Activated naive CD8-positive, alpha-beta T cell treated with anti-CD3 and anti-CD28 coated beads for 36 hours (primary cell): ENCODE data around the gene AUTS2. TPM values are rescaled to one million over a fixed set of nuclear protein-coding genes. Genes with fewer than 3 reads are reported as not detected.

Experiments used
- DNase-seq: peaks from one replicate; pipeline ENCODE4 v3.0.0; 2021
- H3K27ac Mint-ChIP-seq: one replicate; pipeline ENCODE4 v1.8.0; 2022; ENCODE audit warnings: mild to moderate bottlenecking, moderate library complexity, mixed read lengths
- H3K27me3 Mint-ChIP-seq: one replicate; pipeline ENCODE4 v1.8.0; 2022; ENCODE audit warnings: mild to moderate bottlenecking, mixed read lengths
- H3K36me3 Mint-ChIP-seq: one replicate; pipeline ENCODE4 v1.8.0; 2021; ENCODE audit warnings: mild to moderate bottlenecking, mixed read lengths
- H3K4me1 Mint-ChIP-seq: one replicate; pipeline ENCODE4 v1.8.0; 2021; ENCODE audit warnings: mixed read lengths
- H3K4me3 Mint-ChIP-seq: one replicate; pipeline ENCODE4 v1.8.0; 2022; ENCODE audit warnings: mild to moderate bottlenecking, moderate library complexity, mixed read lengths
- H3K9me3 Mint-ChIP-seq: one replicate; pipeline ENCODE4 v1.8.0; 2022; ENCODE audit warnings: mixed read lengths
- total RNA-seq, 2 experiments: library from RNA; stranded (reverse); gene quantifications; one replicate each; pipeline ENCODE4 v1.2.3, GENCODE V29; 2021

Gene AUTS2
- total RNA-seq, 2 experiments from 2014 or later: 0.58 to 0.78 TPM

DNA sequence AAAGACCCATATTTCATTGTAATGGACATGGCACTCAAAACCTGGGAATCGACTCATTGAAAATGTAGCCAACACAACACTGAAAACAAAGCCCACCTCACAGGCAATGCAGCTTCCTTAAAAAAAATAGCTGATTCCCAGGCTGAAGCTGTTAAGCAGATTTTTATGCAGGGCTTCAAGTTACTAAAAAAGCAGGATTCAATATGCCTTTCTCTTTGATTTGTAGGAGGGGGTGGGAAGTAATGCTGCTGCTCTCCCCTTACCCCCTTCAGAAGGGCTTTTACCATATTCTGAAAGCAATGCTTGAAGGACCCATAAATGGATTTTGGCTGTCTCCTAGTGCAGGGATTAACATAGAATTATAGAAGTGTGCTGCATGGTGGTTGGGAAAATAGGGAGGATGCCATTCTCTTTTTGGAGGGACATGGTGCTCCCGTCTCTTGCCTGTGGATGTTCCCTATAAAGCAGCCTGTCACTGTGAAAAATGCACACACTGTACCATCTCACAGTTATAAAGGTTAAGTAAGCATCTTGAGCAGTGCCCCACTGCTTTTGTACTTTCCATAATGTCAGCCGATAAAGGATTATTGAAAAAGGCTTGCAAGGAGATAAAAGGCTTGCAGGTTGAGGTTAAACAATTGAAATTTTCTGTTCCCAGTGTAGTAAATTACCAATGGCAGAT, 262.8 kb downstream of the AUTS2 start:
- no peak for DNase-seq
- no peaks in the 10 kb centered on the region for H3K36me3 Mint-ChIP-seq
- no peak overlapping the region for H3K4me3 Mint-ChIP-seq
- H3K9me3 Mint-ChIP-seq: no peaks in the 10 kb centered on the region
- H3K27me3 Mint-ChIP-seq: peaks cover 14% of the 10 kb centered on the region
- no peak overlapping the region for H3K27ac Mint-ChIP-seq
- H3K4me1 Mint-ChIP-seq: no peaks in the 10 kb centered on the region

DNA sequence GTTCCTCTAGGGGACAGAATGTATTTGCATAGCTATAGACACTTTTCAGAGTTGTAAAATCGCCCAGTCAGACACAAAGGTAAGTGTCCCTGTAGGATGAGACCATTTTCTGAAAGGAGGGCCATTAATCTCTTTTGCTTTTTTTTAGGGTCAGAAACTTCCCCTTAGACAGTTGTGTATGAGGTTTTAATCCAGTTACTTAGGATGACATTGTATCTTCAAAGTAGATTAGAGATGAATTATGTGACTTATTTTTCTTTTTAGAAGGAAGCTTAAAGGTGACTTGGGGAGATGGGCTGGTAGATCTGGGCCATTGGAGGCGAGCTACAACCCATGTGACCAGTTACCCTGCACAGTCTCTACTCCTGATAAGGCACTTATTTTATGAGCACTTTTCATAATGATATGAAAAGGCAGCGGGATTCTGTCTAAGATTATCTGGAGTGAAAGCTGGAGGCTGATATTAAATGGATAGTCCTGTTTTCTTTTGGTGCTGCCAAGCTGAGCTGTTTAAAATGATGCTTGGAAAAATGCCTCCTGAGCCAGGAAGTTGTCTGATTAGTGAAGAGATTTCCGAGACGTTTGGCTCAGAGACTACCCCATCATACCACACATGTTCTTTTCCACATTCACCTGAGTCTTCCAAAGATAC, 264.3 kb downstream of the AUTS2 start:
- H3K36me3 Mint-ChIP-seq: no peaks in the 10 kb centered on the region
- no peak overlapping the region for H3K4me3 Mint-ChIP-seq
- no peaks in the 10 kb centered on the region for H3K9me3 Mint-ChIP-seq
- peaks cover 10% of the 10 kb centered on the region for H3K27me3 Mint-ChIP-seq
- H3K27ac Mint-ChIP-seq: no peak overlapping the region
- no peak for DNase-seq
- no peaks in the 10 kb centered on the region for H3K4me1 Mint-ChIP-seq

DNA sequence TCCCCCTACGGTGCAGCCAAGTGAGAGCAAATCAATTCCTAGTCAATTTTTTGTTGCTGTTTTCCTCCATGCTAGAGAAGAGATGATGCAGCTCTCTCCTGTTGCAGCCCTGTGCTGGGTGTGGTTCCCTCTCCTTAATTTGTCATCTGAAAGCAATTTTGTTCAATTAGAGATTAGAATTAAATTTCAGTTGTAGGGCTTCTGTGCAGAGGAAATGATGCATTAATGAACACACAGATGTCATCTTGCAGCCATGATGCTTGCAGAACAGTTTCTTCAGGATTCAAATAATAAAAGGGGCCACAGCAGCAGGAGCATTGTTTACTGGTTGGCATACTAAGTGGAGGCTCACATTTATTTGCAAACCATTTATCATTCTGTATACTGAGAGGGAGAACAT, 266.0 kb downstream of the AUTS2 start:
- Mint-ChIP-seq H3K9me3 (no peaks in the 10 kb centered on the region), H3K36me3 (no peaks in the 10 kb centered on the region), H3K27me3 (peaks cover 4% of the 10 kb centered on the region), H3K4me3 (no peak overlapping the region), H3K27ac (no peak overlapping the region), H3K4me1 (no peaks in the 10 kb centered on the region)
- no peak for DNase-seq

DNA sequence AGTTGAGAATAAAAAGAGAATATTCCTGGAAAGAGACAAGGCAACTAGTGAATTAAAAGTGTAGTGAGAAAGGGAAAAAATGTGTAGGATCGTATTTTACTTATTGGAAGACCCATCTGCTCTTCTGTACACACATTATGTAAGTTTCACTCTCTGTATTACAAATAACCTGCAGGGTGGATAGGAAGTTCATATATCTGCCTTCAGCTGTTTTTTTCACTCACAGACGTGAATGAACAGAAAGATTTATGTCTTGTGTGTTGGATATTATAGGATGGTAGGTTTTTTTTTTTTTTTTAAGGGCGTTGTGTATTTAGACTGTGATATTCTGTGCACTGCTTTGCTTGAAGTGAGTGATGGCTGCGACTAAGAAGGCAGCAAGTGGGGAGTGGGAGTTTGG, 266.5 kb downstream of the AUTS2 start:
- Mint-ChIP-seq H3K27me3 (peaks cover 4% of the 10 kb centered on the region), H3K27ac (no peak overlapping the region), H3K4me1 (no peaks in the 10 kb centered on the region), H3K36me3 (no peaks in the 10 kb centered on the region), H3K9me3 (no peaks in the 10 kb centered on the region), H3K4me3 (no peak overlapping the region)
- DNase-seq: no peak

DNA sequence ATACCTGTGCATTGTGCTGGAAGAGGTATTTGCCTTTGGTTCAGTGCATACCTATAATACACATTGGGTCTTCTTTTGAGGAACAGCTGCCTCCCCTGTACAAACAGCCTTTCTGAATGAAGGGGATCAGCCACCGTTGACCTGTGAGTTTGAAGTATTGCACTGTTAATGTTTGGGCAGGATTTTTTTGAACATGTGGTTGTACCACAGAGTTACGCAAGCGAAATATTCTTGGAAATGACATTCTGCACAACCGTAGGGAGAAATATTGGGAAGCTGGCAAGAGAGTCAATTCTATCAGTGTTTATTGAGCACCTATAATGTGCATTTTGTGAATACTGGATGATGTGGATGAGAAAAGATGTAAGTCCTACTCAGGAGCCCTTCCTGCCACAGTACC, 270.6 kb downstream of the AUTS2 start:
- no peaks in the 10 kb centered on the region for H3K36me3 Mint-ChIP-seq

DNA sequence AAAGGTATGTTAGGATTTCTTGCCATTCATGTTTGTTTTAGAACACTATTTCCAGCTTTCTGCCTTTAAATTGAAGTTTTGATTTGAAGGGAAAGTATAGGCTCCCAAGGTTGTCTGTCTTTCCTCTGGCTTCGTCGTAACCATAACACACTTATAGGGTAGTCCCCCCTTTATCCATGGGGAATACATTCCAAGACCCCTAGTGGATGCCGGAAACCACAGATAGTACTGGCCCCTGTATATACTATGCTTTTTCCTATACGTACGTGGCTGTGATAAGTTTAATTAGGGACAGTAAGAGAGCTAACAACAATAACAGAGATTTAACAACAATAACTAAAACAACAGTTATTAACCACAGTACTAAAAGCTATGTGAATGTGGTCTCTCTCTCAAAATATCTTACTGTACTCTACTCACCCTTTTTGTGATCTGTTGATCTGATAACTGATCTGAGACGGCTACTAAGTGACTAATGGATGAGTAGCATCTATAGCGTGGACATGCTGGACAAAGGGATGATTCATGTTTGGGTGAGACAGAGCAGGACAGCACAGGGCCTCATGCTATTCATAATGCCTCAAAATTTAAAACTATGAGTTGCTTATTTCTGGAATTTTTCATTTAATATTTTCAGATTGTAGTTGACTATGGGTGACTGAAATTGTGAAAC, 273.1 kb downstream of the AUTS2 start:
- Mint-ChIP-seq H3K27me3 (no peaks in the 10 kb centered on the region), H3K36me3 (no peaks in the 10 kb centered on the region), H3K27ac (no peak overlapping the region), H3K4me1 (no peaks in the 10 kb centered on the region), H3K4me3 (no peak overlapping the region), H3K9me3 (no peaks in the 10 kb centered on the region)
- DNase-seq: no peak

More for the DNA sequence above, 270.6 kb downstream of the AUTS2 start:
- H3K27ac Mint-ChIP-seq: no peak overlapping the region
- no peaks in the 10 kb centered on the region for H3K4me1 Mint-ChIP-seq
- H3K27me3 Mint-ChIP-seq: no peaks in the 10 kb centered on the region
- no peaks in the 10 kb centered on the region for H3K9me3 Mint-ChIP-seq
- no peak overlapping the region for H3K4me3 Mint-ChIP-seq
- no peak for DNase-seq

DNA sequence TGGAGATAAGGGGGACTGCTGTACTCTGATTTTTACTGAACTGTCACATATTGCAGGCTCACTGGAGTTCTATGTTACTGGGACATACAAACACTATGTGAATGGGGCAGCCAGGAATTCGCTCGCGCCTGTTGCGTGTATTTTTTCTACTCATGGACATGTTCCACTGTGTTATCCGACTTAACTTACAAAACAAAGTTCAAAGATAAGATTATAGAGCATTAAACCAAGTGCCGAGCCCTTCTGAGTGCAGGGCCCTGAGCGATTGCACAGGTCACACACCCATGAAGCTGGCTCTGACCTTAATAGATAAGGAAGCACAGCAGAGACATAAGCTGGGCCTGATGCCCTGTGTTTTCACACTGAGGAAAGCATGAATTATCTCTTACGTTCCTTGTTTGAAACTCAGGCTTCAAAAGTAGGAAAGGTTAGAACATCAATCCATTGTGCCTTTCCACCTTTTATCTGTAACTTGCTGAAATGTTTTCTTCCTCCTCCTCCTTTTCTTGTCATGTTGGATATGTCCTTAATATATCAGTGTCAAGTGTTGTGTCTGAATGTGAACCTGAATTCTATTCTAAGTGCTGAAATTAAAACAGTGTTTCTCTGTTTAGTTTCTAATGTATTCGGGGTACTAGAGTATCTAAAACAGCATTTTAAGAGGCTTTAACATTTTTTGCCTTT, 273.8 kb downstream of the AUTS2 start:
- H3K9me3 Mint-ChIP-seq: no peaks in the 10 kb centered on the region

DNA sequence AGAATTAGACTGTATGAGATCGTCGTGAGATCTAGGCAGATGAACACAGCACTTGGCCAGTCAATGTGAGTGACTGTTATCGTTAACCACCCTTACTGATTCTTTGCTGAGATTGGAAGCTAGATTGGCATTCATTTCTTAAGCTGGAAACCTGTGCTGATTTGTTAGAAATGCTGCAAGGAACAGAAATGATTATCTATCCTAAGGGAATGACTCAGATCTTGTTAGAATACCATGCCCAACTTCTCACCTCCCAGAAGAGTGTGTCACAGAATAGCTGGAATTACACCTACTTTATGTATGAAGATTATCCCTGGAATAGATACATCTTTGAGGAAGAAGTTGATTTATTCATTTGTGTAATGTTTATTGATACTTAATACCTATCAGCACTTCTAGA, 275.2 kb downstream of the AUTS2 start:
- no peaks in the 10 kb centered on the region for H3K4me1 Mint-ChIP-seq
- no peaks in the 10 kb centered on the region for H3K36me3 Mint-ChIP-seq
- H3K27ac Mint-ChIP-seq: no peak overlapping the region
- no peaks in the 10 kb centered on the region for H3K27me3 Mint-ChIP-seq
- no peaks in the 10 kb centered on the region for H3K9me3 Mint-ChIP-seq
- H3K4me3 Mint-ChIP-seq: no peak overlapping the region
- no peak for DNase-seq

More for the DNA sequence above, 273.8 kb downstream of the AUTS2 start:
- DNase-seq: no peak
- Mint-ChIP-seq H3K27ac (no peak overlapping the region), H3K27me3 (no peaks in the 10 kb centered on the region), H3K4me1 (no peaks in the 10 kb centered on the region), H3K4me3 (no peak overlapping the region), H3K36me3 (no peaks in the 10 kb centered on the region)

DNA sequence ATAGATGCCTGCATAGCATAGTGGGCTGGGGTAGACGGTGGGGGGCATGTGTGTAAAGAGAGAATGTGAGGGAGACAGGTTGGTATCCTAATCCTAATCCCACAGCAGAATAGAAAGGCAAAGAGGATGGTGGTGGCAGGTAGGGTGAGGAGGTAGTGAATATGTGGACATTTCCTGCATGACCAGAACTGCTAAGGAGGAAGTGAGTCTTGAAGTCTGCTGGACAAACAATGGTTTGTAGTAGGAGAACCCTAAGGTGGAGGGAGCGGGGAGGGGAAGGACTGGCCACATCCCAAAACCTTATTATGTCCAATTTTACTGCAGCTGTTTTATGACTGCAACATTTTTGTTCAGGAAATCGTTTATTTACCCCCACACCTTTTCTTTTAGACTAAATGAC, 279.7 kb downstream of the AUTS2 start:
- Mint-ChIP-seq H3K27me3 (no peaks in the 10 kb centered on the region), H3K27ac (no peak overlapping the region), H3K4me1 (no peaks in the 10 kb centered on the region), H3K9me3 (no peaks in the 10 kb centered on the region), H3K36me3 (no peaks in the 10 kb centered on the region), H3K4me3 (no peak overlapping the region)
- DNase-seq: no peak

DNA sequence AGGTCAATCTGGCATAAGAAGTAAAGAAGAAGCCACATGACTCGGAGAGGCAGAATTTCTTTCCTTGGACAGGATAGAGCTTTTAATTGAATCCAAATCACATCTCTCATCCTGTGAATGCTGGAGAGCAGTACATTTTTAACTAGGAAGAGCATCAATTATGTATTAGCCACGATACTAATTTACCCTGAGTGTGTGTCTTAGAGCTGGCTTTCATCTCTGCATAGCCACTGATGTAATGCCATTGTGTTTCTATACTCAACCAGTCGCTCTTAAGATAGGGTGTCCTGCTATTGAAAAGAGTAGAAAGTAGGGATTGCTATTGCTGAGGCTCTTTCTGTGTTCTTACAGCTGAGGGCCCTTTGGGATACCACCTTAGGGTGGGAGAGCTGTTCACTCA, 280.3 kb downstream of the AUTS2 start:
- no peak for DNase-seq
- H3K9me3 Mint-ChIP-seq: no peaks in the 10 kb centered on the region
- H3K4me3 Mint-ChIP-seq: no peak overlapping the region
- H3K27me3 Mint-ChIP-seq: no peaks in the 10 kb centered on the region
- H3K36me3 Mint-ChIP-seq: no peaks in the 10 kb centered on the region
- H3K27ac Mint-ChIP-seq: no peak overlapping the region
- no peaks in the 10 kb centered on the region for H3K4me1 Mint-ChIP-seq

DNA sequence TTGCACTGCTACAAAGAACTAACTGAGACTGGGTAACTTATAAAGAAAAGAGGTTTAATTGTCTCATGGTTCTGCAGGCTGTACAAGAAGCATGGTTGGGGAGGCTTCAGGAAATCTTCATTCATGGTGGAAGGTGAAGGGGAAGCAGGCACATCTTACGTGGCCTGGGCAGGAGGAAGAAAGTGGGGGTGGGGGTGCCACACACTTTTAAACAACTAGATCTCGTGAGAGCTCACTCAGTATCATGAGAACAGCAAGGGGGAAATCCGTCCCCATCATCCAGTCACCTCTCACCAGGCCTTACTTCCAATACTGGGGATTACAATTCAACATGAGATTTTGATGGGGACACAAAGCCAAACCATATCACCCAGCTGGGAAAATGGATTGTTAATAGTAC, 281.7 kb downstream of the AUTS2 start:
- no peaks in the 10 kb centered on the region for H3K9me3 Mint-ChIP-seq
- no peak overlapping the region for H3K27ac Mint-ChIP-seq
- H3K27me3 Mint-ChIP-seq: no peaks in the 10 kb centered on the region
- H3K4me1 Mint-ChIP-seq: no peaks in the 10 kb centered on the region
- DNase-seq: no peak
- no peak overlapping the region for H3K4me3 Mint-ChIP-seq
- H3K36me3 Mint-ChIP-seq: no peaks in the 10 kb centered on the region

DNA sequence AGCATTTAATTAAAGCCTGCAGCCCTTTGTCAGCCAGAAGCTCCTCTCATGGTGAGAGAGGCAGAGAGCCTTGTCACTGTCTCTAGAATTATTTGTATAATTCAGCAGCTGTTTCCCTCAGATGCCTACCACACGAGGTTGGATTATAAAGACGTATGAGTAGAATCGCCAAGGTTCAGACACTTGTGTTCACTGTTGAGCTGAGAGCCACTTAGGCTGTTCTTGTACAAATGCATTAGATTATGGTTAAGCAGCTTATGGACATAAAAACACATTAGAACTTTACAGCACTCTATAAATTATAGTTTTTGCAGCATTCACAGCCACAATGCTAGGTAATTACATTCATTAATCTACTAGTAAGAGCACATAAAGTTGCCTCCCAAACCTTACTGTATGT, 282.6 kb downstream of the AUTS2 start:
- Mint-ChIP-seq H3K4me1 (no peaks in the 10 kb centered on the region), H3K9me3 (no peaks in the 10 kb centered on the region), H3K36me3 (no peaks in the 10 kb centered on the region), H3K4me3 (no peak overlapping the region), H3K27me3 (no peaks in the 10 kb centered on the region), H3K27ac (no peak overlapping the region)
- no peak for DNase-seq

DNA sequence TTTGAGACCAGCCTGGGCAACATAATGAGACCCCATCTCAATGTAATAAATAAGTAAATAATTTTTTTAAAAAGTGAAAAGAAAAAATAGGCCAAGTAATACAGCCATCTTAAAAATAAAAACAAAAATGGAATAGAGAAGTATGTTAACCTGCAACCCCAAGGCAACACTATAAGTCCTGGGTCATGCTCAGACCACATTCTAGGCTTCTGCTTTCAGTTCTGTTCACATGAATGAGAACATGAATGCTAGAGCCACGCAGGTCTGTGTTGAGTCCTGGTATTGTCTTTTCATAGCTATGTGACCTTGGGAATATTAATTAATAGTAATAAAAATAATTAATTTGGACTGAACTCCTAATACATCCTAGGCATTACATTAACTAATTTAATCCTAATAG, 284.0 kb downstream of the AUTS2 start:
- H3K36me3 Mint-ChIP-seq: no peaks in the 10 kb centered on the region
- H3K4me1 Mint-ChIP-seq: no peaks in the 10 kb centered on the region
- no peak overlapping the region for H3K4me3 Mint-ChIP-seq
- no peaks in the 10 kb centered on the region for H3K9me3 Mint-ChIP-seq
- H3K27ac Mint-ChIP-seq: no peak overlapping the region
- no peak for DNase-seq
- no peaks in the 10 kb centered on the region for H3K27me3 Mint-ChIP-seq

DNA sequence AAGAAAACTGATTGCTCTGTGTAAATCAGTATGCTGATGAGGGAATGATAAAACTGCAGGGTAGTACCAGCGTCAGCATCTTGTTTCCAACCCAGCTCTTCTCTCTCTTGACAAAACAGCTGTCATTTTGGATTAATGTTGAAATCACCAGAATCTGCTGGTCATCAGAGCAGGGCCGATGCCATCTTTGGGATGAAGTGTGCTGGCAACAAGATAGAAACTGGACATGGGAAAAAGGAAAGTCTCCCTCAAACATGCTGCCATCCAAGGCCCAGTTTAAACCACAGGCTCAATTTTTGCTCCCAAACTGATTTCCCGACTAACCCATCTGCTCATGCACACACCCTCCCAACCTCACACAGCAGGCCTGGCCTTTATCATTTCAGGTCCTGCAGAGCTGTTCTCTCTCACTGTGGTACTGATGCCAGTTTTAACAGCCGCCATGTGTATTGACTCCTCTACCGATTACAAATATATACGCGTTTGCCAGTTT, 285.2 kb downstream of the AUTS2 start:
- Mint-ChIP-seq H3K27ac (no peak overlapping the region), H3K9me3 (no peaks in the 10 kb centered on the region), H3K36me3 (no peaks in the 10 kb centered on the region), H3K4me3 (no peak overlapping the region), H3K27me3 (no peaks in the 10 kb centered on the region), H3K4me1 (no peaks in the 10 kb centered on the region)
- no peak for DNase-seq

DNA sequence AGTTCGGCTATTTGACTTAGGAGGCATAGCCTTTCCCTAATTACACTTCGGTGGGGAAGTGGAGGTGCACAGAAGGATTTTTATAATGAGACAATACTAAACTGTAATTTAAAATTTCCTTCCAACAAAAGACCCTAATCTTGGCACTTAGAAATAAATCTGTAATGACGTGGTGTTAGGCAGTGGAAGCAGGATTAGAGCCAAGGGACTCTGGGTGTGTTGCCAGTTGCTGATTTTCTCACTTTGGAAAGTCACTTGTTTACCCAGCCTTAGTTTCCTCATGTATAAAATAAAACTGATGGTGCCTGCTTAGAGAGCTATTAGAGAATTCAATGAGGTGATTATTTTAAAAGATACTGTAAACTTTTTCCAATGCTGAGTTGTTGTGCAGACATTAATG, 287.2 kb downstream of the AUTS2 start:
- H3K9me3 Mint-ChIP-seq: no peaks in the 10 kb centered on the region
- DNase-seq: no peak
- peaks cover 3% of the 10 kb centered on the region for H3K4me1 Mint-ChIP-seq
- H3K27ac Mint-ChIP-seq: no peak overlapping the region
- no peaks in the 10 kb centered on the region for H3K36me3 Mint-ChIP-seq
- H3K4me3 Mint-ChIP-seq: no peak overlapping the region
- no peaks in the 10 kb centered on the region for H3K27me3 Mint-ChIP-seq
